Measurements from ENCODE around the gene SAFB.
"Not testable (repeated sequence)": the region's sequence is repeated elsewhere in the genome, so short reads cannot be mapped to it uniquely, and the experiment has no call there.

Gene SAFB

DNA sequence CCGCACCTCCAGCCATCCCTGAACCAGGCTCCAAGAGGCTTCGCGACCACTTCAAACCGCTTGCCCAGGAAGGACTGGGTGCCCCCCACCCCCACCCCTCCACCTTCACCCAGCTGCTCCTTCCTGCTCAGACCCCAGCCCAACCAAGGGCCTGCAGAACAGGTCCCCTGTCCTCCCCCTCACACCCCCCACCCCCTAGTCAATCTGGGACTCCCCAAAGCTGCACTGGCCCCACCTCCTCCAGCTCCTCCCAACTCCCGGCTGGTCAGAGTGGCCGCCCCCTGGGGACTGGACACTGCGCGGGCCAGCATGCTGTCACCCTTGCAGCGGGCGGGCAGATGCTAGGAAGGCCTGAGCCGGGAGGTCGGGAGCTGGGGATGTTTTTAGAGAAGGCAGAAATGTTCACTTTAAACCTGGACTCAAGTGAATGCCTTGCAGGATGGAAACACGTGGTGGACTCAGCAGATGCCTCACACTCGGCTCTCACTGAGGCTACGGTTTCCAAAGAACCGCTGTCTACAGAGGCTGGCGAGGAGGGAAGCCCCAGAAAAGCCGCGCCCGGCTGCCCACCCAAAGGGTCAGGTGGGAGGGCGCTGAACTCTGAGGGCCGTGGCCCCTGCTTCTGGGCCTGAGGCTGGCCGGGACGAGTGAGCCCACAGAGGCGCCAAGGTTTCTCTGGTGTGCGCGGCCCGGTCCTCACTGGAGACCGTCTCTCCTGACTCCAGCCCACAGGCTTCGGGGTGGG, 75.2 kb downstream of the SAFB start:
- no peak for DNase-seq

DNA sequence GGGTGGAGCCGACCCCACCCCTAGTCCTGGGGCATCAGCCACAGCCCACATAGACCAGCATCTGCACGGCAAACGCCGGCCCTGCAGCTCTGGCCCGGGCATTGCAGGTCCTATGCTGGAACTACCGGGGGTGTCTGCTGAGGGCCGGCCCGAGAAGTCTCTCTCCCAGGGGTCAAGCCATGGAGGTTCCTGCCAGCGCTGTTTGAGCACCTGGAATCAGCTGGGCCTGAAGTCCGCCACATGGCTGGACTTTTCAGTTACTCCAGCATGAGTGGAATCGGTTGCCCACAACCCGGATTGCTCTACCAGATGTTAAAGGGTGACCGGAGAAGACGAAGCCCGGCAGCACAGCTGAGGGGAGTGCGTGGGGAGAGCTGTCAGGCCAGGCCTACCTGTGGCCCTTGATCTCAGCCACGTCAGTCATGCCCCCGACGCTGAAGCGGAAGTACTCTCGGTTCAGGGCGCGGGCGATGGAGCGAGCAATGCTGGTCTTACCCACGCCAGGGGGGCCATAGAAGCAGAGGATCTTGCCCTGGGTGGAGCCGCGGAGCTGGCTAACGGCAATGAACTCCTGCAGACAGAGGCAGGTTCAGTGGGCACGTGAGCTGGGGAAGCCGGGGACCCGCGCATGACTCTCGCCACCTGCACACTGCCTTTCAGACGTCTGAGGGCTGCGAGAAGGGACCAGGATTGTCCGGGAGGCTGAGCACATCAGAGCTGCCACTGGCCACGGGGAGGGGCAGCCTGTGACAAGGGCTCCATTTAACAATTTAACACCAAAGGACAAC, 75.9 kb downstream of the SAFB start:
- DNase-seq, result no peak

DNA sequence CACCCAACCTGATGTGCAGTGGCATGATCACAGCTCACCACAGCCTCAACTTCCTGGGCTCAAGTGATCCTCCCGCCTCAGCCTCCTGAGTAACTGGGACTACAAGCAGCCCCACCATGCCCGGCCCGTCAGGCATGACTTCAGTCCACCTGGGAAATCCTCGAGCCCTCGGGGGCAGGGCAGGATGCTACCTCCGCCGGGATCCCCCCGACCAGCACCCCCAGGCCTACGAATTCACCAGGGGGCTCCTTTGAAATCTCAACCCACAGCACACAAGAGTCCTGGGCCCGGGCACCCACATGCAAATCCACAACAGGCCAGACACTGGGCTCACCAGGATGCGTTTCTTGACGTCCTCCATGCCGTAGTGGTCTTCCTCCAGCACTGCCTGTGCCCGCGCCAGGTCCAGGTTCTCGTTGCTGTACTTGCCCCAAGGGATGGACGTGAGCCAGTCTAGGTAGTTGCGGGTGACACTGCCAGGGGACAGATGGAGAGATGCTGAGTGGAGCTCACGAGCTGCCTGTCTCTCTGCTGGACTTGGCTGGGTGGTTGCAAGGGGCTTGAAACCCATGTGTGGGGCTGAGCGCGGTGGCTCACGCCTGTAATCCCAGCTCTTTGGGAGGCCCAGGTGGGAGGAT, 77.7 kb downstream of the SAFB start:
- DNase-seq, result no peak

DNA sequence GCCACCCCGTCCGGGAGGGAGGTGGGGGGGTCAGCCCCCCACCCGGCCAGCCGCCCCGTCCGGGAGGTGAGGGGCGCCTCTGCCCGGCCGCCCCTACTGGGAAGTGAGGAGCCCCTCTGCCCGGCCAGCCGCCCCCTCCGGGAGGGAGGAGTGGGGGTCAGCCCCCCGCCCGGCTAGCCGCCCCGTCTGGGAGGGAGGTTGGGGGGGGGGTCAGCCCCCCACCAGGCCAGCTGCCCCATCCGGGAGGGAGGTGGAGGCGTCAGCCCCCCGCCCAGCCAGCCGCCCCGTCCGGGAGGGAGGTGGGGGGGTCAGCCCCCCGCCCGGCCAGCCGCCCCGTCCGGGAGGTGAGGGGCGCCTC, 79.1 kb downstream of the SAFB start:
- DNase-seq, result not testable (repeated sequence)

DNA sequence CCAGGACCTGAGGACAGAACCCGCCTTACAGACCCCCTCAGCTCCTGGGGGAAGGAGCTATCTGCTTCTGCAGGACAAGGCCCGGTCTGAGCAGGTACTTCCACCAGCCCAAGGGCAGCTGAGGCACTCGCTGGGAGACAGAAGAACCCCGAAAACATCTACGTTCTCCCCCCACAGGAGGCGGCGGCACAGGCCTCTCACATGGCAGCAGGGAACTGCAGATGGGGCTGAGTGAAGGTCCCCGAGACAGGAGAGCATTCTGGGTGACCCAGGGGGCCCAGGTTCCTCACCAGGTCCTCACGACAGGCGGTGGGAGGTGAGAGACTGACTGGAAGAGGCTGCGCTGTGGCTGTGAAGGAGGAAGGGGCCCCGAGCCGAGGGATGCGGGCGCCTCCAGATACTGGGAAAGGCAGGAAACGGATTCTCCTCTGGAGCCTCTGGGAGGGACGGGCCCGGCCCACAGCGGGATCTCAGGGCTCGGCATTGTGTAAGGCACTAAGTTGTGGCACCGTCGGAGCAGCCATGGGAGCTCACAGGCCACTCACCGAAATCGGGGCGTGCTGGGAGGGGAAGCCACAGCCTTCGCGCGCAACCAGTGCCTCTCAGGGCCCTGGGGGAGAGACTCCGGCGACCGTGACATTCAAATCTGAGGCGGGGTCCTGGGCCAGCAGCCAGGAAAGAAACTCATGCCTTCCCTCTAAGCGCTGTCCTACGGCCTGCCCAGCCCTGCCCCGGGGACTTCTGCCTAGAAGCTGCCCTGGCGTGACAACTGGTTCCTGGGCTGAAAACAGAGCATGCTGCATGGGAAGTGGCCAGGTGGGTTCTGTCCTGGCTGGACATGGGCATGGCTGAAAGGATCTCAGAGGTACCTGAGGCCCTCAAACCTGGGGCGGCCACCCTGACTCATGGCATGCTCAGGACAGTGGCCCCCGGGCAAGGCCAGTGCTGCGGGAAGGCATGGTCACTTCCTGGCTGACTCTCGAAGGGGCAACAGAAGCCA, 81.2 kb downstream of the SAFB start:
- no peak for DNase-seq

DNA sequence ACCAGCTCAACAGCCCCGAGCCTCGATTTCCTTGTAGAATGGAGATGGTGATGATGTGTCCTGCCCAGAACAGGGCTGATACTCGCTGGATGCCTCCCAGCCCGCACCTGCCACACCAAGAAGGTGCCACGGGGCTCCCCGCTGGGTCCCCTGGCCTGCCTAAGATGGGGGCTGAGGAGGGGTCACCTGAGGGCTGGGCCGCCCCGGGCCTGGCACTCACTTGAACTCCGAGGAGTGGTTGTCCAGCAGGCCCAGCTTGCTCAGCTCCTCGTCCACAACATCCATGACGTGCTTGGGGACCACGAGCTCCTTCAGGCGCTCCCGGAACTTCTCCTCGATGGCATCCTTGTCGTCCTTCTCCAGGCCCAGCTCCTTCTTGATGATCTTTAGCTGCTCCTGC, 82.7 kb downstream of the SAFB start:
- DNase-seq, result no peak

DNA sequence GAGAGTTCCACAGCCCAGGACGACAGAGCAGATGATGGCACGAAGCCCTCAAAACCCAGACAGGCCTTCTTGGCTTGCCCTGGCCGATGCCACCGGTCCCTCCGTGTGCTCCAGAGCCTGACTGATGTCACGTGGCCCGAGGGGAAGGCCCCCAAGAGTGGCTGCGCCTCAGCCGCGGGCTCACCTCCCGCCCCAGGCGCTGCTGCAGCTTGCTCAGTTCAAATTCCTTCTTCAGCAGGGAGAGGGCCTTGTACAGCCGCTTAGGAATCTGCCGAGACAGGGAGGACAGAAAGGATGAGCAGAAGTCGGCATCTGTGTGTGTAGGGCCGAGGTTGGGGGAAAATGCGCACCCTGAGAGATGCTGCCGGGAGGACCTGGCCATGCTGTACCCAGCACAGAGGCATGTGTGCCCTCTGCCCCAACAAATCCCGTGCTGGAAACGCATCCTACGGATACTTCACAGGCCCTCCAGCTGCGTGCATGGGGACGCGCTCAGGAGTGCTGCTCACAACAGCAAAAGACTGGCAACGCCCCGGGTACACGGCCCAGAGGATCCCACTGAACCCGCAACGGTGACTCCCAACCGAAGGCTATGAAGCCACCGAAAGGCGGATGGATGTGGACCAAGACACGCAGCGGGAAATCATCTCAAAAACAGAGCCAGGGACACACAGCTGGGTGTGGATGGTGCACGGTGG, 84.1 kb downstream of the SAFB start:
- DNase-seq, result no peak

DNA sequence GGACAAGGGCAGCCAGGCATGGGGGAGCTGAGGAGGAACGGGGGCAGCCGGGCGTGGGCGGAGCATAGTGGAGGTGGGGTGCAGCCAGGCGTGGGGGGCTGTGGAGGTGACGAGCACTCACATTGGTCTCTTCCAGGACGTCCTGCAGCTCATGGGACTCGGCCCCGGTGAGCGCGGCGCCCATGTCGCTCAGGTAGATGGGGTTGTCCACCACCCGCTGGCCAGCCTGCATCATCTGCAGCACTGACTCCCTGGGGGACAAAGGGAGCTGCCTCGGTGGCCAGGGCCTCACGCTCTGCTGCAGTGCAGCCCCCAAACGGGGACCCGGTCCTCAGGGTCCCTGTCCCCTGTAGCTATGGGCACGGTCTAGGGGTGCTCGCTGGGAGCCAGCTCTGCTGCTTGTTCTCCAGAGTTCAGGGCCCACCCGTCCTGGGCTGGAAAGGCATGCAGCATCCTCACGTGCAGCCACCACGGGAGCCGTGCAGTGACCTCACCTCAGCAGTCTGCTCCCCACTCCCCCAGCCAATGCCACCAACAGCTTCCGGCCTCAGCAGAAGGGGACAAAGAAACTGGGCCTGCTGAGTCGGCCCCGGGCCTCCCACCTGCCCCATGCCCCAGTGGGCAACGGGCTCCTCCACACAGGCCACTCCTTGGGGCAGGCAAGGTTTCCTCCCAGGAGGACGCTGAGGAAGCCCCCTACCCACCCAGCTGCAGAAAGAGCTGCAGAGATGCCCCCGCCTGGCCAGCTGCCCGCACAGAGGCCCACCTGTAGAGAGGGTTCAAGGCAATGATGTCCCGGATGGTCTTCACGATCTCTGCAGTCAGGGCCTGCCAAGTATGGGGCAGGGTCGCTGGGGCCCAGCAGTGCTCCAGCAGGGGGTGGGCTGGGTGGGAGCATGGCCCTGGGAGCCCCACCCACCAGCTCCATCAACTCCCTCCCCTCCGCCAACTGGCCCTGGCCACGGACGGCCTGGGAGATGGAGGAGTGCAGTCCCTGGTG, 85.0 kb downstream of the SAFB start:
- DNase-seq, result no peak

DNA sequence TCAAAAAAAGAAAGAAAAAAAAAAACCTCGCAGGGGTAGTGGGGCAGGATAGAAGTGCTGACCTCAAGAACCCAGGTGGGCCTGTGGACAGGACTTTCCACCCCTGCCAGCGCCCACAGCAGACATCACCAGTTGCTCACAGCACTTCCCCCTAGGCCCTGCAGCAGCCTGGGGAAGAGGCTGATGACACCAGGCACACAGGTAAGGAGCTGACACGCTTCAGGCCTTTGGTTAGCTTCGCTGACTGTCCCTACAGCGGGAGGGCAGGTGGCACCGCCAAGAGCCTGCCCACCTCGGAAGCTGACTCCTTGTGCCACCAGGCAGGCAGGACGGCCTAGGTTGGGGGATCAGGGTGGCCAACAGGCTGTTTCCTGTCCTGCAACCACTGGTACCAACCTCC, 88.1 kb downstream of the SAFB start:
- DNase-seq, result no peak

DNA sequence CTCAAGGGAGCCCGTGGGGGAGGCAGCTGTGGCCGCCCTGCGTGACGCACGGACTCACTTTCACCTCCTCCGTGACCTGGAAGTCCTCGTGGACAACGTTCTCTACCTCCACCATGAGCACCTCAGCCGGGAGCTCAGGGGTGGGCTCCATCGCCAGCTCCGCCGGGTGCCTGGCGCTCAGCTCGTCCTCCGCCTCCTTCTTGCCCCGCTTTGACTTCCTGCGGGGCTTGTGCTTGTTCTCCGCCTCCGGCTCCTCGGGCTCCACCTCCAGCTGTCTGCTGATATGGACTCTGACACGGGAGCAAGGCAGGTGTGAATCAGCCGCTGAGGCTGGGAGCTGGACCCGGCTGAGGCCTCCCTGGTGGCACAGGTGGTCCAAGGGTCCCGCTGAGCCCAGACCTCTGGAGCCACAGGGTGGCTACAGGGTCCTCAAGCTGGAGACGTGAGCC, 88.9 kb downstream of the SAFB start:
- no peak for DNase-seq

DNA sequence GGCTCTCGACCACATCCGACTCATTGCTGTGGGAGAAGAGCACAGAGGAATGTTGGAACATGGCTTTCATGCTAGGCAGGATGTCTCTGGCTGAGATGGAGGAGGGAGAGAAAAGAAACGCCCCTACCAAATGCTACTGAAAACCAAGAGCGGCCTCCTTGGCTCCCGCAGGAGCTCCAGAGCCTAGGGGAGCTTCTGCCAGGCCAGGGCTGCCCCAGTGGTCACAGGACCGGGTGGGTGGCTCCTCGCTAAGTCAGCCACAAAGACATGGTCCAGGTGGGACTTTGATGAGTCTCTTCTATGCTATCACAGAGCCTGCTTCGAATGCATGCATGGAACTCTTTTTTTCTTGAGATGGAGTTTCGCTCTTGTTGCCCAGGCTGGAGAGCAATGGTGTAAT, 90.3 kb downstream of the SAFB start:
- no peak for DNase-seq

DNA sequence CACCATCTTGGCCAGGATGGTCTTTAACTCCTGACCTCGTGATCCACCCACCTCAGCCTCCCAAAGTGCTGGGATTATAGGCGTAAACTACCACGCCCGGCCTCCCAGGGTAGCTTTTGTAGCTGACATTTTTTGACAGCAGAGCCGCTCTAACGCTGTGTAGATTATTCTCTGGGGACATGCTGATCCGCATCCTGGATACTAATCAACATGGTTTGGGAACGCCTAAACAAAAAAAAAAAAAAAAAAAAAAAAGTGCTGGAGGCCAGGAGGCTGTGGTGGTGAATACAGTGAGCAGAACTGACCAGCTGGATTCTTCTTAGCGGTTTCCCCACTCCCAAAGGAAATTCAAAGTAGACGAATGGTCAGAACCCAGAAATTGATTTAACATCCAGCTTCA, 91.9 kb downstream of the SAFB start:
- DNase-seq, result no peak

DNA sequence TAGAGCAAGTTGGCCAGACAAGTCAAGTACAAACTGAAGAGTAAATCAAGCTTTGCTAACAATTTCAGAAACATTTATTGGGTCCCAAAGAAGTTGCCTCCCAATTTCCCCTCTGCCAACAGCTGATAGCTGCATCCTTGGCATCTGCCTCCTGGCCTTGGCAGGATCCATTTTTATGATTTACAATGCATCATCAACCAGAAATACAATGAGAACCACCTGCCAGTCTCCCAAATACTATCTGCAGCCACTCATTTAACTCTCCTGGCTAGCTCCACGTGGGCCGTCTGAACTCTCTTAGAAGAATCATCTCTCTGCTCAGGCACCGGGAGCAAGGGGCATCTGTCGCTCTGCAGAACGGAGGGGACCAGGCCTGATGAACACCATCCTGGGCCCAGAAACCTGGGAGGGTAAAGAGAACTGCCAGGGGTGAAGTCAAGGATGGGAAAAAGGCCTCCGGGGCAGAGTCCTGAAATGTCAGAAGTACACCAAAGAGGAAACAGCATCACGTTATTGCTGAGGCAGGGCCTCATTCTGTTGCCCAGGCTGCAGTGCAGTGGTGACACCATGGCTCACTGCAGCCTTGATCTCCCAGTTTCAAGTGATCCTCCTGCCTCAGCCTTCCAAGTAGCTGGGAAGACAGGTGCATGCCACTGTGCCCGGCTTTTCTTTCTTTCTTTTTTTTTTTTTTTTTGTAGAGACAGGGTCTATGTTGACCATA, 94.5 kb downstream of the SAFB start:
- no peak for DNase-seq
